RWPE1 (cell line): ENCODE results near the gene ERAL1.
"Not testable (repeated sequence)": the region's sequence is repeated elsewhere in the genome, so short reads cannot be mapped to it uniquely, and the experiment has no call there.

Source experiments
- CTCF ChIA-PET: fragments of 350-600 bp; sonication (Branson Sonifier 250); formaldehyde crosslinking; extraction: SDS; loops from one replicate; lab custom pipeline; 2021; lab: Yijun Ruan, JAX
- POLR2A ChIA-PET: fragments of 400-600 bp; formaldehyde crosslinking; extraction: SDS; loops from one replicate; lab custom pipeline; 2020; ENCODE audit warnings: antibody characterized with exemption; ENCODE audit not compliant: low non-redundant PET; lab: Yijun Ruan, JAX
- DNase-seq: peaks from one replicate; pipeline ENCODE4 v3.0.0; 2012; ENCODE audit warnings: low spot score
- H3K27ac ChIP-seq: fragments of 450-650 bp; 2 replicates; pipeline ENCODE4 v1.5.1; 2017
- CTCF ChIP-seq: fragments of 450-650 bp; conservative IDR thresholded peaks from 2 replicates; pipeline ENCODE4 v1.5.1; 2017; ENCODE audit warnings: low read depth, mild to moderate bottlenecking

The ERAL1 gene

GRCh38 chr17:28900986-28901726 lies 46.3 kb downstream of the ERAL1 start:
- DNase-seq, result no peak
- ChIA-PET CTCF (interaction anchor here (0.7 to 2.5 kb wide), 2 partner anchors 137 to 319 kb away, joined by 3 to 13 read pairs; no protein-coding TSS in a partner anchor), POLR2A (interaction anchor here (0.6 kb wide), 1 partner anchor 36 kb away, joined by 3 read pairs; no protein-coding TSS in a partner anchor)
- TF ChIP-seq CTCF, result no peak
- peak overlapping the region; percentile 90 for H3K27ac ChIP-seq

GRCh38 chr17:28901866-28902818 lies 47.3 kb downstream of the ERAL1 start:
- DNase-seq, result peak; percentile 24
- CTCF ChIA-PET, result interaction anchor here (0.6 to 2.5 kb wide), 6 partner anchors 8 to 318 kb away, joined by 3 to 13 read pairs (median 3); no protein-coding TSS in a partner anchor
- TF ChIP-seq CTCF, result no peak
- POLR2A ChIA-PET, result interaction anchor here (0.6 kb wide), 1 partner anchor 35 kb away, joined by 3 read pairs; no protein-coding TSS in a partner anchor
- H3K27ac ChIP-seq, result peak overlapping the region; percentile 90

GRCh38 chr17:28902819-28903545 lies 48.2 kb downstream of the ERAL1 start, which contains the start of gene DHRS13:
TSS of gene DHRS13 (minus strand) at chr17:28903079. CDS start at chr17:28902944, 135 bp downstream.
- peak; percentile 97 for TF ChIP-seq CTCF
- CTCF ChIA-PET, result interaction anchor here (0.6 to 2.5 kb wide), 10 partner anchors 9 to 176 kb away, joined by 3 to 13 read pairs (median 4); no protein-coding TSS in a partner anchor
- POLR2A ChIA-PET, result no interaction called here
- peak; percentile 85 for DNase-seq
- H3K27ac ChIP-seq, result peak within 1 kb of the TSS; percentile 90

- H3K27ac ChIP-seq, result peak overlapping the region; percentile 90
- DNase-seq, POLR2A ChIA-PET: not testable (repeated sequence)
- CTCF ChIA-PET, result interaction anchor here (0.6 to 2.5 kb wide), 7 partner anchors 9 to 177 kb away, joined by 3 to 13 read pairs (median 4); no protein-coding TSS in a partner anchor
Measured at GRCh38 chr17:28903546-28903841, 48.7 kb downstream of the ERAL1 start.

- H3K27ac ChIP-seq, result peak overlapping the region; percentile 90
- TF ChIP-seq CTCF, result no peak
- CTCF ChIA-PET, result interaction anchor here (0.5 to 1.5 kb wide), 3 partner anchors 45 to 178 kb away, joined by 3 to 4 read pairs (median 4); no protein-coding TSS in a partner anchor
- no peak for DNase-seq
- POLR2A ChIA-PET, result no interaction called here
Measured at GRCh38 chr17:28904800-28905199, 50.0 kb downstream of the ERAL1 start.

GRCh38 chr17:28906276-28906675 lies 51.5 kb downstream of the ERAL1 start:
- ChIA-PET CTCF (interaction anchor here (2.2 kb wide), 1 partner anchor 179 kb away, joined by 12 read pairs; no protein-coding TSS in a partner anchor), POLR2A (no interaction called here)
- DNase-seq, result no peak
- TF ChIP-seq CTCF, result no peak
- H3K27ac ChIP-seq, result peak overlapping the region; percentile 46
